ENCODE measurements around the gene CEACAM19. TPM values are rescaled to one million over a fixed set of nuclear protein-coding genes. Genes with fewer than 3 reads are reported as not detected.
A peak's percentile ranks its signal among the peaks of the same experiment; 100 is the strongest.

Gene CEACAM19
- total RNA-seq, 3 donors from 2014 or later = 5.8 to 8.0 (median 6.9) TPM

DNA sequence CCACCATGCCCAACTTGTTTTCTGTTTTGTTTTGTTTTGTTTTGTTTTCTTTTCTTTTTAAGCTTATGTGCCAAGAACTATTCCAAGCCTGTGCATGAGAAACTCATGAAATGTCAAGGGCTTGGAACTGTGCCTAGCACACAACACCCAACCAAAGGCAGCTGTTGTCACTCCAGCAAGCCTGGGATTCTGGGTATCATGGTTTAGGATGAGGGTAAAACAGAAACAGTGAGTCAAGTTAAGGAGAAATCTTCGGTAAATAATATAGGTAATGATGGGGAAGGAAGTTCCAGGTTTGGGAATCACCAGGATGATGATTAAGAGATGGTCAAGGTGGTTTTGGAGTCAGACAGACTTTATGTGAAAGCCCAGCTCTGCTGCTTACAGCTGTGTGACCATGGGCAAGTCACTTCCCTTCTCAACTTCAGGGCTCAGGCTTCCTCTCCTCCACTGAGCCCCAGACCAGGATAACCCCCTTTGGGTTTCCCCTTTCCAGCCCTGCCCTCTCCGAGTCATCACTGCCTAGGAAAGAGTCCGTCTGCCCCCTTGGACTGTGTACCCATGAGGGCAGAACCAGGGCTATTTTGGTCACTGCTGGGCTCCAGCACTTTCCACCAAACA lies 22.5 kb upstream of the CEACAM19 start:
- no peak overlapping the region for H3K4me3 ChIP-seq
- peaks cover 3% of the 10 kb centered on the region for H3K36me3 ChIP-seq (ENCODE audit: low read depth)
- DNase-seq (peak in 1 of 3 donors; percentile 25), ATAC-seq (peak; percentile 25)
- H3K9me3 ChIP-seq = no peaks in the 10 kb centered on the region
- no peaks in the 10 kb centered on the region for H3K4me1 ChIP-seq (ENCODE audit: low read depth)
- TF ChIP-seq, protein P1, sequence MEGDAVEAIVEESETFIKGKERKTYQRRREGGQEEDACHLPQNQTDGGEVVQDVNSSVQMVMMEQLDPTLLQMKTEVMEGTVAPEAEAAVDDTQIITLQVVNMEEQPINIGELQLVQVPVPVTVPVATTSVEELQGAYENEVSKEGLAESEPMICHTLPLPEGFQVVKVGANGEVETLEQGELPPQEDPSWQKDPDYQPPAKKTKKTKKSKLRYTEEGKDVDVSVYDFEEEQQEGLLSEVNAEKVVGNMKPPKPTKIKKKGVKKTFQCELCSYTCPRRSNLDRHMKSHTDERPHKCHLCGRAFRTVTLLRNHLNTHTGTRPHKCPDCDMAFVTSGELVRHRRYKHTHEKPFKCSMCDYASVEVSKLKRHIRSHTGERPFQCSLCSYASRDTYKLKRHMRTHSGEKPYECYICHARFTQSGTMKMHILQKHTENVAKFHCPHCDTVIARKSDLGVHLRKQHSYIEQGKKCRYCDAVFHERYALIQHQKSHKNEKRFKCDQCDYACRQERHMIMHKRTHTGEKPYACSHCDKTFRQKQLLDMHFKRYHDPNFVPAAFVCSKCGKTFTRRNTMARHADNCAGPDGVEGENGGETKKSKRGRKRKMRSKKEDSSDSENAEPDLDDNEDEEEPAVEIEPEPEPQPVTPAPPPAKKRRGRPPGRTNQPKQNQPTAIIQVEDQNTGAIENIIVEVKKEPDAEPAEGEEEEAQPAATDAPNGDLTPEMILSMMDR (IDR thresholded peaks at IDR 0.05) = no peak
- intact Hi-C loops (cut with DNase I, micrococcal nuclease) = no loop called here

GRCh38 chr19:44649578-44650145 lies 21.6 kb upstream of the CEACAM19 start:
- Histone ChIP-seq H3K4me1 (ENCODE audit: low read depth) (no peaks in the 10 kb centered on the region), H3K4me3 (no peak overlapping the region), H3K36me3 (ENCODE audit: low read depth) (peaks cover 3% of the 10 kb centered on the region), H3K9me3 (no peaks in the 10 kb centered on the region)
- TF ChIP-seq, protein P1 (IDR thresholded peaks at IDR 0.05) = no peak
- intact Hi-C loops (cut with DNase I, micrococcal nuclease) = loop anchor here in 1 of 2 donors (10.0 kb wide), 1 partner anchor 75 kb away; no protein-coding TSS in a partner anchor
- ATAC-seq = no peak
- no peak for DNase-seq

- TF ChIP-seq, protein P1 (IDR thresholded peaks at IDR 0.05) = no peak
- H3K36me3 ChIP-seq (ENCODE audit: low read depth) = peaks cover 3% of the 10 kb centered on the region
- intact Hi-C loops (cut with DNase I, micrococcal nuclease) = loop anchor here in 1 of 2 donors (10.0 kb wide), 1 partner anchor 79 kb away; no protein-coding TSS in a partner anchor
- H3K9me3 ChIP-seq = no peaks in the 10 kb centered on the region
- no peak overlapping the region for H3K4me3 ChIP-seq
- DNase-seq = no peak
- no peak for ATAC-seq
- H3K4me1 ChIP-seq (ENCODE audit: low read depth) = no peaks in the 10 kb centered on the region
These were observed 17.9 kb upstream of the CEACAM19 start for GRCh38 chr19:44653343-44653742.

DNA sequence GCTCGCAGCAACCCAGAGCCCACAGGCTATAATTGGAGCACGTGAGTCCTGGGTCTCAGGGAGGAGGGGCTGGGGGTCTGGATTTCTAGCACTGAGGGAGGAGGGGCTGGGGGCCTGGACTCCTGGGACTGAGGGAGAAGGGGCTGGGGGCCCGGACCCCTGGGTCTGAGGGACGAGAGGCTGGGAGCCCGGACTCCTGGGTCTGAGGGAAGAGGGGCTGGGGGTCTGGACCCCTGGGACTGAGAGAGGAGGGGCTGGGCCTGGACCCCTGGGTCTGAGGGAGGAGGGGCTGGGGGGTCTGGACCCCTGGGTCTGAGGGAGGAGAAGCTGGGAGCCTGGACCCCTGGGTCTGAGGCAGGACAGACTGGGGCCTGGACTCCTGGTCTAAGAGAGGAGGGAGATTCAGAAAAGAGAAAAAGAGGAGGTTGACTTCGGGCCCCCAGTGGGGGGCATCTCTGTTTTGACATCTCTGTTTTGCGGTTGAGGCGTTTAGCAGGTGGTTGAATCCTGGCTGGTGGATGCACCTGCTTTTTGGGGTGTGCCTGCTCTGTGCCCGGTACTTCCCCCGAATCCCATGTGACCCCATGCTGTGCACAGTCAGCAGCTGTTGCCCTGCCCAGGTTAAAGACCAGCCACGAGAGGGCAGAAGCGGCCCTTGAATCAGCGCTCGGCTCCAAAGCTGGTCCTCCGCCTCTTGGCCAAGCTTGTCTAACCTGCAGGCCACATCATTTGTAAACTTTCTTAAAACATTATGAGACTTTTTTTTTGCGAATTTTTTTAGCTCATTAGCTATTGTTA lies 17.1 kb upstream of the CEACAM19 start:
- peaks cover 3% of the 10 kb centered on the region for H3K36me3 ChIP-seq (ENCODE audit: low read depth)
- intact Hi-C loops (cut with DNase I, micrococcal nuclease) = loop anchor here in 1 of 2 donors (10.0 kb wide), 1 partner anchor 79 kb away; no protein-coding TSS in a partner anchor

More for the DNA sequence above, 17.1 kb upstream of the CEACAM19 start:
- Histone ChIP-seq H3K4me1 (ENCODE audit: low read depth) (no peaks in the 10 kb centered on the region), H3K4me3 (no peak overlapping the region), H3K9me3 (no peaks in the 10 kb centered on the region)
- TF ChIP-seq, protein P1 (IDR thresholded peaks at IDR 0.05) = no peak
- ATAC-seq (peak; percentile 93), DNase-seq (peak; percentile 81 to 90 (median 86))
